ENCODE measurements around the gene TTC12. TPM values are rescaled to one million over a fixed set of nuclear protein-coding genes. Genes with fewer than 3 reads are reported as not detected.

Gene TTC12
- total and polyA plus RNA-seq, 2 of the 8 experiments (the other 6 are each of a cell fraction or from before 2014, with no cell fraction given), result 4.7 to 9.0 TPM

- Histone ChIP-seq H3K56ac (replicated peaks; ENCODE audit: insufficient read length, low read depth, low read length) (no peak overlapping the region), H3K27ac (ENCODE audit: low read depth, low read length) (no peak overlapping the region), H3K27me3 (replicated peaks in 1 of 4; ENCODE audit: control insufficient read depth in 3 of 4, extremely low read depth in 1 of 4, insufficient read depth in 3 of 4, low read length in 3 of 4) (no peaks in the 10 kb centered on the region), H4K20me1 (replicated peaks in 1 of 2; ENCODE audit: control insufficient read depth in 1 of 2, insufficient read depth in 2 of 2, low read length in 2 of 2) (no peaks in the 10 kb centered on the region), H2BK15ac (ENCODE audit: low read length) (no peak overlapping the region), H2BK12ac (ENCODE audit: low read depth, low read length) (no peak overlapping the region), H3K18ac (ENCODE audit: extremely low read depth, low read length) (no peak overlapping the region), H3K9me3 (ENCODE audit: insufficient read depth in 2 of 2, low read depth in 1 of 2, low read length in 1 of 2) (no peaks in the 10 kb centered on the region; a peak in 1 of 4 replicates), H3K23me2 (ENCODE audit: low read depth, low read length) (no peaks in the 10 kb centered on the region), H3K4ac (replicated peaks; ENCODE audit: insufficient read length, low read depth, low read length) (no peak overlapping the region), H3K9ac (replicated peaks in 1 of 4; ENCODE audit: extremely low read depth in 1 of 4, low read depth in 3 of 4, low read length in 3 of 4) (no peak overlapping the region), H2BK20ac (ENCODE audit: low read length) (no peak overlapping the region), H3K36me3 (ENCODE audit: control insufficient read depth in 2 of 4, insufficient read depth in 4 of 4, low read length in 3 of 4) (no peaks in the 10 kb centered on the region), H3K4me2 (ENCODE audit: insufficient read depth in 1 of 2, low read depth in 2 of 2, low read length in 2 of 2) (no peak overlapping the region), H4K8ac (ENCODE audit: extremely low read depth, insufficient read depth, low read length) (no peak overlapping the region), H3K4me1 (replicated peaks in 1 of 4; ENCODE audit: control insufficient read depth in 3 of 4, insufficient read depth in 4 of 4, low read length in 3 of 4) (no peaks in the 10 kb centered on the region), H3K79me2 (ENCODE audit: control insufficient read depth in 1 of 2, insufficient read depth in 2 of 2, low read length in 2 of 2) (no peaks in the 10 kb centered on the region), H4K91ac (replicated peaks; ENCODE audit: insufficient read length, low read length) (no peak overlapping the region), H2BK120ac (replicated peaks; ENCODE audit: low read depth, low read length) (no peak overlapping the region), H3K4me3 (ENCODE audit: extremely low read depth in 1 of 4, insufficient read depth in 2 of 4, low read depth in 3 of 4, low read length in 4 of 4) (no peak overlapping the region), H4K5ac (ENCODE audit: insufficient read length, low read depth, low read length) (no peak overlapping the region), H3K14ac (ENCODE audit: insufficient read length) (no peak overlapping the region), H3K23ac (ENCODE audit: insufficient read length) (no peak overlapping the region), H2AFZ (ENCODE audit: low read length) (no peak overlapping the region), H3K79me1 (ENCODE audit: low read depth, low read length) (no peaks in the 10 kb centered on the region), H2BK5ac (ENCODE audit: low read depth, low read length) (no peak overlapping the region), H2AK5ac (ENCODE audit: low read depth, low read length) (no peak overlapping the region)
- DNase-seq (ENCODE audit: low read depth in 1 of 2, low spot score in 2 of 2), result no peak
- WGBS, 2 experiments (ENCODE audit: extremely low coverage in 1 of 2, insufficient coverage in 1 of 2, insufficient read length in 1 of 2, insufficient replicate concordance in 2 of 2, low coverage in 1 of 2, low lambda C conversion rate in 2 of 2, missing lambda C conversion rate in 1 of 2), result 92 to 100% methylated on average over 2 to 4 of the region's 4 CpGs
- no peak for FAIRE-seq
- POLR2A ChIA-PET (ENCODE audit: partially characterized antibody), result no interaction called here
- TF ChIP-seq CEBPB (IDR thresholded peaks at IDR 0.05; ENCODE audit: low read depth, low read length) (peak; percentile 95), MAX (IDR thresholded peaks at IDR 0.05) (no peak), TAF1 (IDR thresholded peaks at IDR 0.05; ENCODE audit: low read depth, low read length) (no peak)
- CTCF ChIA-PET (ENCODE audit: partially characterized antibody), result interaction anchor here (1.3 to 1.6 kb wide), 2 partner anchors 8 to 32 kb away, joined by 3 to 4 read pairs; partner anchors contain the start of gene TTC12
These were observed 7.8 kb downstream of the TTC12 start for GRCh38 chr11:113322158-113322557.
